ENCODE data around the gene EAF1. TPM values are rescaled to one million over a fixed set of nuclear protein-coding genes. Genes with fewer than 3 reads are reported as not detected.
A peak's percentile ranks its signal among the peaks of the same experiment; 100 is the strongest.
"Not testable (repeated sequence)": the region's sequence is repeated elsewhere in the genome, so short reads cannot be mapped to it uniquely, and the experiment has no call there.

Gene EAF1
- total and polyA plus RNA-seq, 4 experiments from 2014 or later, result 8.9 to 19.7 (median 16.3) TPM

- intact Hi-C loops (cut with micrococcal nuclease), result loop anchor here (1.0 kb wide), 5 partner anchors 136 to 296 kb away; partner anchors contain the start of gene CAPN7
- H3K4me3 Mint-ChIP-seq, result no peak overlapping the region
- H3K27me3 Mint-ChIP-seq, result no peaks in the 10 kb centered on the region
- peaks cover 0 to 7% of the 10 kb centered on the region in 2 donors for H3K36me3 Mint-ChIP-seq
- no peak for DNase-seq
- peaks cover 11% of the 10 kb centered on the region for H3K4me1 ChIP-seq (ENCODE audit: insufficient read depth, low read length)
- H3K4me1 Mint-ChIP-seq, result peaks cover 14 to 30% (median 21%) of the 10 kb centered on the region in 4 donors
- CTCF ChIA-PET (ENCODE audit: partially characterized antibody), result interaction anchor here (0.6 to 7.6 kb wide), 31 partner anchors 10 to 287 kb away, joined by 3 to 135 read pairs (median 4); partner anchors contain the start of gene CAPN7
- H3K27ac ChIP-seq (ENCODE audit: low read depth, low read length), result no peak overlapping the region
- no peak overlapping the region for H3K27ac Mint-ChIP-seq
- H3K4me3 ChIP-seq (ENCODE audit: low read length in 2 of 2), result no peak overlapping the region
- no peaks in the 10 kb centered on the region for H3K9me3 Mint-ChIP-seq
- POLR2A ChIA-PET (ENCODE audit: partially characterized antibody), result interaction anchor here (1.1 to 1.8 kb wide), 4 partner anchors 133 to 202 kb away, joined by 3 to 14 read pairs (median 10); partner anchors contain the start of gene CAPN7
- H3K9me3 ChIP-seq (ENCODE audit: control insufficient read depth in 1 of 2, low read length in 2 of 2), result no peaks in the 10 kb centered on the region
- H3K36me3 ChIP-seq (ENCODE audit: insufficient read depth, low read length), result no peaks in the 10 kb centered on the region
- no peaks in the 10 kb centered on the region for H3K27me3 ChIP-seq (ENCODE audit: insufficient read depth, low read length)
These were observed 22.6 kb upstream of the EAF1 start for GRCh38 chr3:15404767-15405166.

- Histone ChIP-seq H3K36me3 (ENCODE audit: insufficient read depth, low read length) (no peaks in the 10 kb centered on the region), H3K27me3 (ENCODE audit: insufficient read depth, low read length) (no peaks in the 10 kb centered on the region), H3K9me3 (ENCODE audit: control insufficient read depth in 1 of 2, low read length in 2 of 2) (no peaks in the 10 kb centered on the region), H3K27ac (ENCODE audit: low read depth, low read length) (no peak overlapping the region), H3K4me1 (ENCODE audit: insufficient read depth, low read length) (peaks cover 3% of the 10 kb centered on the region), H3K4me3 (ENCODE audit: low read length in 2 of 2) (no peak overlapping the region)
- H3K4me3 Mint-ChIP-seq, result no peak overlapping the region
- H3K9me3 Mint-ChIP-seq, result no peaks in the 10 kb centered on the region
- POLR2A ChIA-PET (ENCODE audit: partially characterized antibody), result interaction anchor here (1.1 to 1.8 kb wide), 4 partner anchors 134 to 203 kb away, joined by 3 to 14 read pairs (median 10); partner anchors contain the start of gene CAPN7
- peak; percentile 49 to 61 (median 55) for DNase-seq
- H3K4me1 Mint-ChIP-seq, result peaks cover 7 to 22% (median 14%) of the 10 kb centered on the region in 4 donors
- intact Hi-C loops (cut with micrococcal nuclease), result loop anchor here (1.0 kb wide), 5 partner anchors 137 to 297 kb away; partner anchors contain the start of gene CAPN7
- H3K27ac Mint-ChIP-seq, result peak overlapping the region in 4 of 7 donors; percentile 8 to 40 (median 24)
- H3K36me3 Mint-ChIP-seq, result peaks cover 3 to 11% of the 10 kb centered on the region in 2 donors
- CTCF ChIA-PET (ENCODE audit: partially characterized antibody), result interaction anchor here (0.6 to 7.6 kb wide), 31 partner anchors 9 to 288 kb away, joined by 3 to 135 read pairs (median 4); partner anchors contain the start of gene CAPN7
- H3K27me3 Mint-ChIP-seq, result no peaks in the 10 kb centered on the region
These were observed 21.8 kb upstream of the EAF1 start for GRCh38 chr3:15405448-15406050.

- Mint-ChIP-seq H3K4me1 (peaks cover 0 to 7% (median 3%) of the 10 kb centered on the region in 4 donors), H3K27me3 (no peaks in the 10 kb centered on the region), H3K4me3 (no peak overlapping the region), H3K27ac (peak overlapping the region in 1 of 7 donors; percentile 32), H3K36me3 (peaks cover 19 to 34% of the 10 kb centered on the region in 2 donors), H3K9me3 (no peaks in the 10 kb centered on the region)
- peaks cover 3% of the 10 kb centered on the region for H3K36me3 ChIP-seq (ENCODE audit: insufficient read depth, low read length)
- intact Hi-C loops (cut with micrococcal nuclease), result no loop called here
- no peaks in the 10 kb centered on the region for H3K27me3 ChIP-seq (ENCODE audit: insufficient read depth, low read length)
- H3K9me3 ChIP-seq (ENCODE audit: control insufficient read depth in 1 of 2, low read length in 2 of 2), result no peaks in the 10 kb centered on the region
- no peak overlapping the region for H3K27ac ChIP-seq (ENCODE audit: low read depth, low read length)
- no peak for DNase-seq
- ChIA-PET CTCF (ENCODE audit: partially characterized antibody) (interaction anchor here (3.5 to 7.6 kb wide), 2 partner anchors 141 to 206 kb away, joined by 79 to 130 read pairs; partner anchors contain the start of gene CAPN7), POLR2A (ENCODE audit: partially characterized antibody) (no interaction called here)
- H3K4me1 ChIP-seq (ENCODE audit: insufficient read depth, low read length), result no peaks in the 10 kb centered on the region
- no peak overlapping the region for H3K4me3 ChIP-seq (ENCODE audit: low read length in 2 of 2)
These were observed 18.2 kb upstream of the EAF1 start for GRCh38 chr3:15409239-15409638.

- peaks cover 6% of the 10 kb centered on the region for H3K36me3 ChIP-seq (ENCODE audit: insufficient read depth, low read length)
- ChIA-PET CTCF (ENCODE audit: partially characterized antibody) (interaction anchor here (3.5 kb wide), 1 partner anchor 207 kb away, joined by 79 read pairs; the partner anchor contains the start of gene CAPN7), POLR2A (ENCODE audit: partially characterized antibody) (no interaction called here)
- no peaks in the 10 kb centered on the region for H3K27me3 ChIP-seq (ENCODE audit: insufficient read depth, low read length)
- no peaks in the 10 kb centered on the region for H3K9me3 ChIP-seq (ENCODE audit: control insufficient read depth in 1 of 2, low read length in 2 of 2)
- peaks cover 0 to 7% (median 3%) of the 10 kb centered on the region in 4 donors for H3K4me1 Mint-ChIP-seq
- no peak overlapping the region for H3K27ac Mint-ChIP-seq
- DNase-seq, result no peak
- H3K27ac ChIP-seq (ENCODE audit: low read depth, low read length), result no peak overlapping the region
- no peaks in the 10 kb centered on the region for H3K9me3 Mint-ChIP-seq
- H3K27me3 Mint-ChIP-seq, result no peaks in the 10 kb centered on the region
- peaks cover 19 to 39% of the 10 kb centered on the region in 2 donors for H3K36me3 Mint-ChIP-seq
- no peaks in the 10 kb centered on the region for H3K4me1 ChIP-seq (ENCODE audit: insufficient read depth, low read length)
- H3K4me3 Mint-ChIP-seq, result no peak overlapping the region
- intact Hi-C loops (cut with micrococcal nuclease), result no loop called here
- H3K4me3 ChIP-seq (ENCODE audit: low read length in 2 of 2), result no peak overlapping the region
These were observed 17.6 kb upstream of the EAF1 start for GRCh38 chr3:15409774-15410173.

- CTCF ChIA-PET (ENCODE audit: partially characterized antibody); H3K4me1 ChIP-seq (ENCODE audit: insufficient read depth, low read length); H3K4me3 Mint-ChIP-seq; H3K27me3 Mint-ChIP-seq; H3K27ac Mint-ChIP-seq; H3K27ac ChIP-seq (ENCODE audit: low read depth, low read length); H3K9me3 Mint-ChIP-seq; intact Hi-C loops (cut with micrococcal nuclease); POLR2A ChIA-PET (ENCODE audit: partially characterized antibody); DNase-seq; H3K4me1 Mint-ChIP-seq; H3K4me3 ChIP-seq (ENCODE audit: low read length in 2 of 2); H3K9me3 ChIP-seq (ENCODE audit: control insufficient read depth in 1 of 2, low read length in 2 of 2); H3K27me3 ChIP-seq (ENCODE audit: insufficient read depth, low read length): not testable (repeated sequence)
- peaks cover 16% of the 10 kb centered on the region for H3K36me3 ChIP-seq (ENCODE audit: insufficient read depth, low read length)
- peaks cover 29 to 51% of the 10 kb centered on the region in 2 donors for H3K36me3 Mint-ChIP-seq
These were observed 16.4 kb upstream of the EAF1 start for GRCh38 chr3:15410966-15411365.

GRCh38 chr3:15420871-15421270, 6.5 kb upstream of the EAF1 start:
- no peaks in the 10 kb centered on the region for H3K27me3 Mint-ChIP-seq
- no peak for DNase-seq
- H3K27ac Mint-ChIP-seq, result no peak overlapping the region
- Histone ChIP-seq H3K9me3 (ENCODE audit: control insufficient read depth in 1 of 2, low read length in 2 of 2) (no peaks in the 10 kb centered on the region), H3K4me1 (ENCODE audit: insufficient read depth, low read length) (peaks cover 2% of the 10 kb centered on the region), H3K27ac (ENCODE audit: low read depth, low read length) (no peak overlapping the region), H3K4me3 (ENCODE audit: low read length in 2 of 2) (no peak overlapping the region), H3K27me3 (ENCODE audit: insufficient read depth, low read length) (no peaks in the 10 kb centered on the region), H3K36me3 (ENCODE audit: insufficient read depth, low read length) (peaks cover 18% of the 10 kb centered on the region)
- peaks cover 33 to 52% of the 10 kb centered on the region in 2 donors for H3K36me3 Mint-ChIP-seq
- intact Hi-C loops (cut with micrococcal nuclease), result no loop called here
- H3K4me1 Mint-ChIP-seq, result peaks cover 16 to 36% (median 19%) of the 10 kb centered on the region in 4 donors
- POLR2A ChIA-PET (ENCODE audit: partially characterized antibody), result no interaction called here
- no peaks in the 10 kb centered on the region for H3K9me3 Mint-ChIP-seq
- CTCF ChIA-PET (ENCODE audit: partially characterized antibody), result no interaction called here
- no peak overlapping the region for H3K4me3 Mint-ChIP-seq

- Histone ChIP-seq H3K36me3 (ENCODE audit: insufficient read depth, low read length) (peaks cover 6% of the 10 kb centered on the region), H3K27ac (ENCODE audit: low read depth, low read length) (peak overlapping the region; percentile 89), H3K9me3 (ENCODE audit: control insufficient read depth in 1 of 2, low read length in 2 of 2) (no peaks in the 10 kb centered on the region), H3K27me3 (ENCODE audit: insufficient read depth, low read length) (no peaks in the 10 kb centered on the region), H3K4me1 (ENCODE audit: insufficient read depth, low read length) (peaks cover 46% of the 10 kb centered on the region), H3K4me3 (ENCODE audit: low read length in 2 of 2) (peak overlapping the region; percentile 99)
- CTCF ChIA-PET (ENCODE audit: partially characterized antibody), result interaction anchor here (0.8 to 1.5 kb wide), 4 partner anchors 21 to 224 kb away, joined by 4 to 5 read pairs (median 4); no protein-coding TSS in a partner anchor
- intact Hi-C loops (cut with micrococcal nuclease), result loop anchor here (1.0 to 5.0 kb wide), 5 partner anchors 48 to 841 kb away; partner anchors contain the start of genes CAPN7 and OXNAD1
- H3K4me1 Mint-ChIP-seq, result peaks cover 32 to 75% (median 55%) of the 10 kb centered on the region in 4 donors
- H3K4me3 Mint-ChIP-seq, result peak overlapping the region; percentile 88 to 99 (median 98)
- DNase-seq, result peak in 1 of 5 donors; percentile 39
- POLR2A ChIA-PET (ENCODE audit: partially characterized antibody), result interaction anchor here (1.2 to 1.3 kb wide), 2 partner anchors 17 to 221 kb away, joined by 6 read pairs; partner anchors contain the start of gene CAPN7
- H3K9me3 Mint-ChIP-seq, result no peaks in the 10 kb centered on the region
- no peaks in the 10 kb centered on the region for H3K27me3 Mint-ChIP-seq
- H3K36me3 Mint-ChIP-seq, result peaks cover 29 to 52% of the 10 kb centered on the region in 2 donors
- peak overlapping the region; percentile 83 to 98 (median 97) for H3K27ac Mint-ChIP-seq
These were observed 749 bp upstream of the EAF1 start for GRCh38 chr3:15426579-15427118.
